Ramos (cell line): ENCODE results near the gene TBC1D1.

ENCODE experiments used
- in situ Hi-C: fragments of 300-500 bp; cut with MboI; formaldehyde crosslinking; loops from one replicate; pipeline ENCODE4 v1.14.3; 2022; ENCODE audit warnings: low sequenced_read_pairs; ENCODE audit not compliant: unreplicated experiment

TBC1D1 gene

DNA sequence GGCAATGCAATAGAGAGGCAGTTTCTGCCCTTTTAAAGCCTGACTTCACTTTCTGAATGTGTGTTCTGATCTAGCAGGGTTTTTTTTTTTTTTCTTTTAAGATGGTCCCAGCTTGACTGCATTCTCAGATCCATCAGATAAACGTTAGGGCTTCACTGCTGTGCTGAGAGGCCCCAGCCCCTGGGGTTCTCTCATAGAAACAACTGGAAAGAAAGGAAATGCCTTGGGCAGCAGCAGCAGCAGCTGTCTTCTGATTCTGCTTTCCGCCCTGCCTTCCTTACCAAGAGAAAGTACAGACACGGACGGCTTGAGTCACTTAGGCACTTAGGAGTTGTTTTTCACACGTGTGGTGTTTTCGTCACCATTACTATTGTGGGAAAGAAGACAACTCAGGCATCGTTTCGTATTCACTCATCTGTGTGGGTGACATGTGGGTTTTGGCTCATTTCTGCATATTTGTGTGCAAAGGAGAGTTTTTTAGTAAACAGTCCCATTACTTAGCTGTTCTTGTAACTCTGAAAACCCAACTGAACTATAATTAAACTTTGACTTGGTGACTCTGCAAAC, 241.3 kb downstream of the TBC1D1 start:
- in situ Hi-C loops: no loop called here

DNA sequence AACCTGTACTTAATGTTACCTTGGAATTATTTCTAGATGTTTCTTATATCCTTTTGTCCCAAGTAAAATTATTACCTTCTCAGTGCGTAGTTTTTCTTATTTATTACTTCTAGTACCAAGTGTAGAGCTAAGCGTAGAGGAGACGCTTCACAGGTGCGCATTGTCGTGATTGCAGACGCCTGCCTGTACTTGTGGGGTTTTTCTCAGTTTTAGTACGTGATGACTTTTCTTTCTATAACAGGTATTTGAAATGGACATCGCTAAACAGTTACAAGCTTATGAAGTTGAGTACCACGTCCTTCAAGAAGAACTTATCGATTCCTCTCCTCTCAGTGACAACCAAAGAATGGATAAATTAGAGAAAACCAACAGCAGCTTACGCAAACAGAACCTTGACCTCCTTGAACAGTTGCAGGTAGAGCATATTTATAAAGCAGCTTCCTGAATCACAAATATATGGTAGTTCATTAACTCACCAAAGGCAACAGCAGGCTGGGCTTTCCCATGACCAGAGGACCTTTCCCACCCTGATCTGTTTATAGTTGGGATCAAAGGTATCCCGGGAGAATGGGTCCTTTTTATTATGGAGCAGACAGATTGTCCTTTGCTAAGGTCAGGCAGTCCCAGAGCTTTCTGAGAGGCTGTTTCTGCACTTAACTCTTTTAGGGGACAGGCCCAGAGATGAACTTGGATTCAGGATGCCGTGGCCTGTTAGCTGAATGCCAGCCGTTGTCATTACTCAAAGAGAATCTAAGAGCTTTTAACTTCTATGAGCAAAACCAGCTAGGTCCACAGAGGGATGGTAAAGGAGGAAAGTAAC, 242.2 kb downstream of the TBC1D1 start:
- in situ Hi-C loops: no loop called here

DNA sequence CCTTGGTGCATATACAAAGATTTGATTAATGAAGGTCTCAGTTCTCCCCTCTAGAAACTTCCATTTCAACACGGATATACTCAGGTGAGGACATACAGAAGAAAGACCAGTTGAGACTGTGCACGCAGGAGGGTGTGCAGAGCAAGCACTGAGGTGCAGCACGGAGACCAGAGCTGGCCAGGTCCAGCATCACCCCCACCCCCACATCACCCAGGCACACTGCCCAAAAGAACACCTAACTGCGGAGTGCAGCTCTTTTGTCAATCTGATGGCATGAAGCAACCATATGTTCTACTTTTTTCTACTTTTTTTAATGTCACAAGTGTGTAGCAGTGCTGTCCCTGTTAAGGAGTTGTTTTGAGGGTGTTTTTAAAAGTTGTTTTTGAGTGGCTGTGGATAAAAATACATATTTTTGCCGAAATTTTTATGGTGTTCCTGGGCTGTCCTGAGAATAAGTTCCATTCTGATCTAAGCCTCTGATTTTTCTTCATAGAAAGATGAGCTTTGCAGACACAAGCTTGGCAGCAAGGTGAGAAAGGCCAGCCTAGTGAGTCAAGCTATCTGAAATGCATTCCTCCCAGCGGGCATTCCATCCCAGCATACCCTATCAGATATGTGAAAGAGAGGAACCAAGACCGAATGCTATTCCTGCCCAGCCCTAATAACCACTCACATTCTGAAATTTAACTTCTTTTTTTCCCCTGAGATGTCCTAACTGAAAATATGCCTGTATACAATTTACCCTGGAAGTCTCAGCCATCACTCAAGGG, 243.0 kb downstream of the TBC1D1 start:
- in situ Hi-C loops: no loop called here

DNA sequence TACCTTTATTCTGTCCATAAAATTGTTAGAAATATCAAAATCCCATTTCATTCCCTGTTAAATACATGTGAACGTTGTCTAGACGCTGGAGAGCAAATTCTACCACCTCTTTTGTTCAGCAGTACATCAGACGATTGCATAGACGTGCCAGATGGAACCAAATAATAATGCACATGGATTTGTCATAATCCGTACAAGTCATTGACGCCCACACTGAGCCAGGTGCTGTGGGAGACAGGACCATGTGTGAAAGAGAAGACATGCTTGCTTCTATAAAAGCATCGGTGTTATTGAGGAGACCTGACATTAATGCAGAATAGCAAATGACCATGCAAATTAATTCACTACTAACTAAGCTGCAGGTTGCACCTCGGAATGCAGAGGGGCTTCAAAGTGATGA, 244.3 kb downstream of the TBC1D1 start:
- in situ Hi-C loops: no loop called here

DNA sequence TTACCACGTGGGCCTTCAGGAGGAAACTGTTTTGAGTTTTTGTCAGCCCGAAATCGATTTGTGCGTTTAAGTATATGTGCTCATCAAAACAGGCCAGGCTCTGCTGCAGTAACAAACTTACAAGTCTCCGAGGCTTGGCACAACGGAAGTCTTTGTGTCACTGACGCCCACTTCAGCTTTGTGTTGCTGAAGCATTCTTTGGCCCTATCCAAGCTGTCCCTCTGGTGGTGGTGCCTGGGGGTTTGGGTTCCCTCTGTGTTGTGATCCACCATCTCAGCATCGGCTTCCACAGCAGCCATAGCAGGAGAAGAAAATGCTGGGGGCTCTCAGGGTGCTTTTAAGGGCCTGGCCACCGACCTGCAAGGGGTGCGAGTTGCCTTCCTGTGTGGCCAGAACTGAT, 245.7 kb downstream of the TBC1D1 start:
- in situ Hi-C loops: no loop called here

DNA sequence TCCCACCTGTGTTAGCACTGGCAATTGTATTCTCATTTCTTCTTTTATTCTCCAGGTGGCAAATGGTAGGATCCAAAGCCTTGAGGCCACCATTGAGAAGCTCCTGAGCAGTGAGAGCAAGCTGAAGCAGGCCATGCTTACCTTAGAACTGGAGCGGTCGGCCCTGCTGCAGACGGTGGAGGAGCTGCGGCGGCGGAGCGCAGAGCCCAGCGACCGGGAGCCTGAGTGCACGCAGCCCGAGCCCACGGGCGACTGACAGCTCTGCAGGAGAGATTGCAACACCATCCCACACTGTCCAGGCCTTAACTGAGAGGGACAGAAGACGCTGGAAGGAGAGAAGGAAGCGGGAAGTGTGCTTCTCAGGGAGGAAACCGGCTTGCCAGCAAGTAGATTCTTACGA, 246.2 kb downstream of the TBC1D1 start:
- in situ Hi-C loops: no loop called here

DNA sequence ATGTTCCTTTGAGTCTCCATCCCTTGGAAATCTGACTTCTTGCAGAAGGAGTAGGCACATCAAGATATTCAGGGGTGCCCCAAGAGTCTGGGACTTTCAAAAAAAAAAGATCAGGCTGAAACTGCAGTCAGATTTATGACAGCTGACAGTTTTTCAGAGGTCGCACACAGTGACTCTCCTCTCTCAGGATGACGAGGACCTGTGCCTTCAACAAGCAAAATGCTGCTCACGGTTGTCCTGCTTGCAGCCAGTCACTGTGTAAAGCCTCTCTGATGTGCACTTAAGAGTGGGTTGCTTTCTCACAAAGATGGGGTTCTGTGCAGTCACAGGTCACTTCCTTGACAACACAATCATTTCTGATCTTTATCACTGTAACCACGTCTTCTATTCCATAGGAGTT, 247.5 kb downstream of the TBC1D1 start:
- in situ Hi-C loops: no loop called here

DNA sequence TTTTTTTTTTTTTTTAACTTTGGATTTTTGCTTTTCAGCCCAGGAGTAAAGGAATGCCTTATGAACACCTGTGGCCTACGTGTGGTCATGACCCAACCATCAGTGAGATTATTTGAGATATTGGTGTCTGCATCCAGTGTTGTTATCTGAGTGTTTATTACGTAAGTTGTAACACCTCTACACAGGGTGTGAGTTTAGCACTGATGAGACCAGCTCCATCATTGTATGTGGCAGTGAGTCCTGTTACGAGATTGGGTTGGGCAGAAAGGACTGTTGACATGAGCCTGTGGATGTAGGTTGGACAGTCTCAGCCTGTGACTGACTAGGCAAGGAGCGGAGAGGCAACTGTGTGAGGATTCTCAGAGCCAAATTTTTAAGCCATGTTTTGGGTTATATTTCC, 248.3 kb downstream of the TBC1D1 start:
- in situ Hi-C loops: no loop called here

DNA sequence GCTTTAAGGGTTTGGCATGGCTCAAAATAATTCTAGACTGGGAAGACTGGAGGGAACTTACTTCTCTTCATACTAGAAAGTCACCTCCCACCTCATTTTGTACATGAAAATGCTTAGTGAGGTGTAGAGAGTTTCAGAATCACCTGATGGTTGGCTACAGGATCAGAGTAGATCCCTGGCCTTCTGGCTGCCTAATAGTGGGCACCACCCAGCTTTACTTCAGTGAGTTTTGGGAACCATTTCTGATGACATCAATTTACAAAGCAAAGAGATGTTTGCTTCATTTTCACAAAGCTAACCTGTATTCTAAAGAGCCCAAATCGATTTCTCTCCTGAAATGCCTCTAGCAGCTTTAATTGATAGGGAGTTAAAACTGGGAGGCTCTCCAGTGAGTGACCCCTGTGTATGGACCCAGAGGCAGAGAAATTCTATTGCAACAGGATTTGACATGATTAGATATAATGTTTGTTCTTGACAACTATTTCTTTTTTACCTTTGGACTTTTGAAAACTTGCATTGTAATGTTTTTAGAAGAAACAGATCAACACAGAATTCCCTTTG, 249.8 kb downstream of the TBC1D1 start:
- in situ Hi-C loops: no loop called here

DNA sequence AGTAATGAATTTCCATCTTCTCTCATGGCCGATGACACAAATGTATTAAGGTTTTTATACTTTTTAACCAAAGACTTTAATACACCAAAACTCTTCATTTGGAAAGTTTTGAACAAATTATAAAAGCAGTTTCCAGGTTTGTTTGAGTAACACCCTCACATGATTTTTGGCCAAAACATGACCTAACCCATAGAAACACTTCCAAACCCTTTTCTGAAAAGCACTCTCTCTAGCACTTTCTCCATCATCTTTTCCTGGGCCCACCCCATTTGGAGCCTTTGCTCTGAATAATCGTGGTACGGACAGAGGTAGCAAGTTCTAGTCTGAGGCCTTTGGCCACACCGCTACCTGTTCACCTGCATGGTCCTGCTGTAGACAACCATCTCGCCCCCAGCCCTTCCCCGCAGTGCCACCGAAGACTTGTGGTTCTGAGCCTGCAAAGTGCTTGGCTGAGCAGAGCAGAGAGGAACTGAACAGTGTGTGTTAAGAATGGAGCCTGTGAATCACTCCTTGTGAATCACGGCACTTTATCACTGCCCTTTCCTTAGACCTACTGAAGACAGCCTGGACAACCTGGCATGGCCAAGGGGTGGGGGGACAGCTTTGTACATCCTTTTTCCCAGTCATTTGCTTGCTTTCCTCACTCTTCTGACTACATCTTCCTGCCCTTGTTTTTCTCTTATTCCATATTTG, 251.1 kb downstream of the TBC1D1 start:
- in situ Hi-C loops: no loop called here

DNA sequence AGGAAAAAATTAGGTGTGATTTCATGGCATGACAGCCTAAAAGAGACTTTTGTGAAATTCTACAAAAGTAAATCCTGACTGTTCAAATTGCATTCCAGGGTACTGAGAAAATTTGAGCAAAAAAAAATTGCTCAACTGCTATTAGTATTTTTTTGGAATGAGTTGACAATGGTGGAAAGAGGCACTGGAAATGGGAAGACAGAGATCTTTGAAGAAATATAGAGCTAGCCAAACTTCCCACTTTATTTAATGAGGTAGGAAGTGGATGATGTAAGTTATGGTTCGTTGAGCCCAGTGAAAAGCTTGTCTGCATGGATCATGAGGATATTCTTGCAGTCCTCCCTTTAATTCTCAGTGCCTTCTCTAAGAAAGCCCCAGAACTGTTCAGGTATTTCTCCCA, 253.1 kb downstream of the TBC1D1 start:
- in situ Hi-C loops: no loop called here

DNA sequence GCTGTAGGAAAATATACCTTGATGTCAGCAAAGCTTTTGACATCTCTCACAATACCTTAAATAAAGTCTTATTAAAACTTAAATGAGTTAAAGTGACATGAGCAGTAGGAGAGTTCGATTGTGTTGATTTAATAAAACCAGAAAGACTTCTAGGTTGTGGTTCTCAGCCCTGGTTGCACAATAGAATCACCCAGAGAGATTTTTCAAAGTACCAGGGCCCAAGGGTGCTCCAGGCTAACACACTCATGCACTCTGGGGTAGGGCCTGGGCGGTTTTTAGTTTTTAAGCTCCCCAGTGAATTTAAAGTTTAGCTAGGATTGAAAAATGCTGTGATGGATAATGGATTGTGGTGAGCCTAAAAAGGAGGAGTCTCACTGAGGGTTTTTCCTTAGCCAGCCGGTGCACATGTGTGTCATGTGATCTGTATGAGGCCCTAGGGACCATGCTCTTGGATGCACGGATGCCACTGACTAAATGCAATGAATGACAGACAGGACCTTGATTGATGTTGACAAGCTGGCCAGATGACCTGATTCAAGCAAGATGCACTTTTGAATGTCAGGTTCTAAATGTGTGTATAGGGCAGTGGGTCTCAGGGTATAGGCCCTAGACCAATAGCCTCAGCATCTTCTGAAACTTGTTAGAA, 254.3 kb downstream of the TBC1D1 start:
- in situ Hi-C loops: no loop called here

DNA sequence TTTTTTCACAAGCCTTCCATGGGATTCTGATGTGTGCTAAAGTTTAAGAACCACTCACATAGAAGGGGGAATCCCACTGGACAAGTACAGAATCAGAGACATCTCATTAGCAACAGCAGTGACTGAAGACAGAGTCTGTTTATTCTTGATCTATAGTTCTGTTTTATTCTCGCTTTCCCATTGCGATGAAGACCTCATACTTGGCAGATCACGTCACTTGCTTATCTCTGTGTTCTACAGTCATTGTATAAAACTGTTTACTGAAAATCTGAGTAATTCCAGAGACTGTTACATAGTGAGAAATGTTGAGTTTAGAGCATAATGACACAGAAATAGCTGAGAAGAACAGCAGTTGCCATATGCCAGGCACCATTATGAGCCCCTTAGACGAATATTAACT, 254.9 kb downstream of the TBC1D1 start:
- in situ Hi-C loops: no loop called here

DNA sequence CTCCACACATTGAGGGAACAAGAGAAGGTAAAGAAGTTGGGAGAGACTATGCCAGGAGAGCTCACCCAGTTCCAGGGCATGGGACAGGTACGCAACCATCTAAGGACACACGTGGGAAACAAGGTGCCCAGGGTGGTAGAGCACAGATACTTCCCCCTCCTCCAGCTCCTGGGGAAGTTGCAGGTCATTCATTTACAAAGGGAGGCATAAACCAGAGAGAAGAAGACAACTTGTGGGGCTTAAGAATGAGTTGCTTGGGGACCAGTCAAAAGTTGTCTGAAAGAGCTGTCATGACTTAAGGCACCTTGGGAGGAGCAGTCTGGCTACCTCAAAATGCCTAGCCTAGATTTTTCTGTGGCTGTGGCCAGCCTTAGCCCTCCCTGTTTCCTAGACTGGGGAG, 255.5 kb downstream of the TBC1D1 start:
- in situ Hi-C loops: no loop called here

DNA sequence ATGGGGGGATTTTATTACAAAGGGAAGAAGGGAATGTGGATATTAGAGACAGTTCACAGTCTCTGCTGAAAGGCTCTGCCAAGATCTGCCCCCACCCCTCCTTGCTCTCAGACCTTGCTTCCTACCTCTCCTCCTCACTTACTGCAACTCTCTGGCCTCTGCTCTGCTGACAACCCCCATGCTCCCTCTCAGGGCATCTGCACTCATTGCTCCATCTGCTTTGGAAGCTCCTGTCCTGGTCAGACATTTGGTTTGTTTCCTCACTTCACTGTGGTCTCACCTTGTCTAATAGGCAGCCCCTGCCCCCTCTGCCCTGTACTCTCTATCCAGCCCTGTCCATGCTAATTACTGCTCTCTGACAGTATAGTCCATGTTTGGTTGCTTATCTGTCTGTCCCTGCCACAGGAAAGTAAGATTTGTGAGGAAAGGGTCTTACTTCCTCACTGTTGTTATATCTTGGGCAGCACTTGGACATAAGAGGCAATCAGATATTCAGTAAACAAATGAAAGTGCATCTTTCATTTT, 258.6 kb downstream of the TBC1D1 start:
- in situ Hi-C loops: no loop called here

DNA sequence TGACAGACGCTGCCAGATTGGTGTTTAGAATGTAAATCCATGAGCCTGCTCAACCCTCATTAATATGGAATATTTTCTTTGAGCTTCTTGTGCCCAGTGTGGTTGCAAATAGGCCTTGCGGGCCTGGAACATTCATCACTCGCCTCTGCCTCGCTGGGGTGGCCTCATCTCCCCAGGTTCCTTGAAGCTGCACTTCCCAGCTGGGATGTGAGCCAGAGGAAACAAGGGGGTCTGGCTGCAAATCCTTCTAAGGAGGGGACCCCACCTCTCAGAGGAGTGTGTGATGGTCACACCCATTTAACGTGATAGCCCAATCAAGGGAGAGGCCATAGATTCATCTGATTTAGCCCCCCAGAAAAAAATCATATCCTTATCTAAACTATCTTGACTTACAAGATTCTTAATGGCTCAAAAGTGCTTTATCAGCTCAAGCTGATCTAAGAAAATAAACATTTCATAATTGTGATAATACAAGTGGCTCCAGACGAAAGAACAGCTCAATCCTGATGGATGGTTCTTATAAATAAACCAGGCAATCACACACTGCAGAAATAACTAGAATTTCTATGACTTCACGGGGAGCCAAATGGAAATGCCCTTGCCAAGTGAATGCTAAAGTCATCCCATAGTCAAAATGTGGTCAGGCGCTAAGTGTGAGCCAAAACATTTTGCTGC, 259.2 kb downstream of the TBC1D1 start:
- in situ Hi-C loops: no loop called here

DNA sequence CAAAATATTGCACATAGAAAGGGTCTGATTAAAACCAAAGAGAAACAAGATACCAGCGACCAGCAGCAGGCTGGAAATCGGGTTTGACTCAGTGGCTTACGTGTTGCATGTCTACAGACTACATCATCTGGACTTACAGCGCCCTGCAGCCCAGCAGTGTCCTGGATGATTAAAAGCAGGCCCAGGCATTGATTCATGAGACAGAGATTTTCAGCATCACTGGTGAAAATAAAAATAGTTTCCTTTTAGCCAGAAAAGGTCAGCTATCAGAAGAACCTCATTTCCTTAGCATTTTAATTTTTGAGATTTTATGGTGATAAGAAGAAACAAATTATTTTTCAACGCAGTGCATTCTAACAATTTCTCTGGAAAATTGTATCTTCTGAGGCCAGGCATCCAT, 259.9 kb downstream of the TBC1D1 start:
- in situ Hi-C loops: no loop called here

DNA sequence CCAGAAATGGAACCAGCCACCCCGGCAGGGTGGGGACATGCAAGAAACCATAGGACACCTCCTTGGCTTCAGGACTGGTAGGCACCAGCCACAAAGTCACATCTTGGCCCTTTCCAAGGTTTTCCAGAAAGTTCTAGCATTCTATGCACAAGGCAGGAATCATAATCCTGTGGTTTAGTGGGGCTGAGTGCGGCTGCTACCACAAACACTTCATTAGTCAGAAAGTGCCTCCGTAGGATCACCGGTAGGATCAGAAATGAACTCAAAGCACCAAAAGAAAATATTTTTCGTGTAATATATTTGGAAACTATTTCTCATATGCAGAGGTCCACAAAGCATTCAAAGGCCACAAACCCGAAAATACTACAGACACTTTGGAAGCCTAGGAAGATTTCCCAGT, 261.0 kb downstream of the TBC1D1 start:
- in situ Hi-C loops: no loop called here

DNA sequence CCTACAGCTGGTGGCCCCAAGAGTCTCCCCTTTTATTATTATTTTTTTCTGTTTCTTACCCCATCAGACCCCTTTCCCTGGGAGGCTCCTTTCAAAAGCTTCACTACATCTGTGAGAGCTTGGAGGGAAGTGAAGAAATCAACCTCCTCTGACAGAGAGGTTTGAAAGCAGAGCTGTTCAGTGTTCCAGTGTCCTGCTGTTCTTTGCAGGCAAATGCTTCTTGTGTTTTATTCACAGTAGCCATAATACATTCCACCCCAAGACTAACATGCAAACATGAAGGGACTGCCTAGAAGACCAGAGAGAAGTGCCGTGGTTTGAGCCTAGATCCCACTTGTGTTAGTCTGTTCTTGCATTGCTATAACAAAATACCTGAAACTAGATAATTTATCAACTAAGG, 261.4 kb downstream of the TBC1D1 start:
- in situ Hi-C loops: no loop called here
